Panc1 (cell line): ENCODE results near the gene WNT1.

Source experiments
- CTCF ChIP-seq: fragments of 450-650 bp; IDR thresholded peaks from 2 replicates; pipeline ENCODE4 v1.5.1; 2017; ENCODE audit warnings: mild to moderate bottlenecking
- POLR2AphosphoS5 ChIP-seq: IDR thresholded peaks from 2 replicates; pipeline ENCODE4 v1.6.1; 2012; ENCODE audit warnings: mild to moderate bottlenecking, low read depth, low read length, moderate library complexity
- REST ChIP-seq, 2 experiments: IDR thresholded peaks; 2 replicates each; pipeline ENCODE4 v1.6.1; 2011 to 2012; ENCODE audit warnings: low read depth in 2 of 2, control low read depth in 1 of 2, low read length in 1 of 2, mild to moderate bottlenecking in 1 of 2, moderate library complexity in 1 of 2; ENCODE audit not compliant: insufficient read depth in 1 of 2
- SIN3A ChIP-seq: IDR thresholded peaks from 2 replicates; pipeline ENCODE4 v1.6.1; 2012; ENCODE audit warnings: low read depth, mild to moderate bottlenecking, low read length, moderate library complexity, borderline replicate concordance; ENCODE audit not compliant: insufficient read depth

GRCh38 chr12:49021292-49021915, 43.3 kb downstream of the WNT1 start:
- TF ChIP-seq CTCF (no peak), REST (IDR thresholded peaks at IDR 0.05; ENCODE audit: insufficient read depth in 1 of 2, low read depth in 2 of 2, low read length in 1 of 2) (no peak), POLR2AphosphoS5 (no peak), SIN3A (no peak)
